Measurements from ENCODE around the gene KAT7. TPM values are rescaled to one million over a fixed set of nuclear protein-coding genes. Genes with fewer than 3 reads are reported as not detected.
"Not testable (repeated sequence)": the region's sequence is repeated elsewhere in the genome, so short reads cannot be mapped to it uniquely, and the experiment has no call there.

Gene KAT7
- total RNA-seq, result 79.6 and 89.8 TPM in 2 replicates

GRCh38 chr17:49788478-49789242 is at the start of gene KAT7:
KAT7 (plus strand) TSS chr17:49788681; CDS start chr17:49788835, 154 bp downstream.
- intact Hi-C loops (cut with micrococcal nuclease), result loop anchor here (1.0 to 2.0 kb wide), 12 partner anchors 24 to 896 kb away; partner anchors contain the start of genes ATP5MC1, FAM117A, PDK2 and SPOP

DNA sequence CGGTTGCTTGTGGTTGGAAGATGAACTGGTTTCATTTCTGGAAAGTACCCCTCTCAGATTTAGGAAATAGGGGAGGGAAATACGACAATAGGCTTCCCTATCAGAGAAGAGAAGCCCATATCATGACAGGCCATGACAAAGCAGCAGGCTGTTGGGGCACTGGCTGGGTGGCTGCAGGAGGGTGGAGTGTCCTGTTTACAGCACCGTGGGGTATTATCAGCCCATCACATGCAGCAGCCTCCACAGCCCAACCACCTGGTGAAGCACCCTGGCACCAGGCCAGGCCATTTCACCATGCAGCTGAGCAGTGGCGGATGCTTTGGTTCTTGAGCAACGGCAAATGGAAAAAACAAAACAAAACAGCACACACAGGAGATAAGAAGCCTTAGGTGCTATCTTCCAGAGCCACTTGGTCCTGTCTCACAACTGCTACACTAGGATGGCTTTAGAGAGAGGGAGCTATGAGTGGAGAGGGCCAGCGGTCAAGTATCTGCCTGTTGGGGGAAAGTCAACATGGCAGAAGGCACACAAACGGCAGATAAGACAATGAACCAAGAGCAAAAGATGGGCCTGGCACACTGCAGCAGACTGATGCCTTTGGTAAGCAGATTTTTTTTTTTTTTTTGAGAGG is 48.7 kb upstream of the KAT7 start:
- intact Hi-C loops (cut with micrococcal nuclease), result loop anchor here (1.0 to 2.0 kb wide), 8 partner anchors 9 to 547 kb away; partner anchors contain the start of genes FAM117A, KAT7, SPOP and ZNF652

DNA sequence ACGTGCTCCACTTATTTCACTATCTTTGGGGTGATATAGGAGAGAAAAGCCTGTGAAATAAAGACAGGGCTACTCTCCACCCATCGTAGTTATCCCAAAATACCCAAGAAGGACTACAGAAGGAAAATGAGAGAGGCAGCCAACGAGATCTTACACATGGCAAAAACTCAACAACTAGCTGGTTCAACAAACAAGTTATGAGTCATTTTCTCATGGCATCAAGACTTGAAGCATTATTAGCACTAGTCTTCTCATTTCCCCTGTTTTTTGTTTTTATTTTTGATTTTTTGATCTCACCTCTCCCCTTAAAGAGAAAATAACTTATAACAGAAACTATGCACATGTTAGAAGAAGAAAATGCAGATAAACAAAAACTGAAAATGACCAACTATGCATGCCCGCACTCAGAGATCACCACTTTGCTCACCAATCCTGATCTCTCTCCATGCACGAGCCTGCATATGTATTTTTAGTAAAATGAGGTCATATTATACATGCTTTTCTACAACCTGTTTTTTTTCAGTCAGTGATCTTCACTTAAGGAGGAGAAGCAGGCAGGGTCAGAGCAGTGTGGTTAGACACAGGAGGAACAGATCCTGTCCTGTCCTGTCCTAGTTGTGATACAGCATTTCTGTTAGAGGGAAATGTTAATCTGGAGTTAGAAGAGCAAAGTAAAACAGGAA is 47.3 kb upstream of the KAT7 start:
- intact Hi-C loops (cut with micrococcal nuclease), result loop anchor here (2.0 kb wide), 1 partner anchor 110 kb away; no protein-coding TSS in a partner anchor

DNA sequence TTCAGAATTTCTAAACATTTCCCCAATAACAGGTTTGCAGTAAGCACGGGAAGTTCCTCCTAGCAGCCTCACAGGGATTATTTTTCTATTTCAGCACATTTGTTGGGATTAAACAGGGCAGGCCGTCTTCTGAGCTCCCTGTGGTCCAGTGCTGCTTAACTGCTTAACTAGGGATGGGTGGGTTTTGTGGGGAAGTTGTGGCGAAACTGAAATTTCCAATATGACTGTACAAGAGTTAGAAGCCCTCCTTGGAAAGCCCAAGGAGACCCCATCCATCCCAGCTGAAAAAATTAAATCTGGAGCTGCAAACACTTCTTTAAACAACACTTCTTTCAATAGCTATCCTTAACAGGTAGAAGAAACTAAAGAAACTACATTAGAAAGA is 46.8 kb upstream of the KAT7 start:
- intact Hi-C loops (cut with micrococcal nuclease), result loop anchor here (2.0 kb wide), 1 partner anchor 109 kb away; no protein-coding TSS in a partner anchor

GRCh38 chr17:49742166-49742638 is 46.3 kb upstream of the KAT7 start:
- intact Hi-C loops (cut with micrococcal nuclease), result no loop called here

DNA sequence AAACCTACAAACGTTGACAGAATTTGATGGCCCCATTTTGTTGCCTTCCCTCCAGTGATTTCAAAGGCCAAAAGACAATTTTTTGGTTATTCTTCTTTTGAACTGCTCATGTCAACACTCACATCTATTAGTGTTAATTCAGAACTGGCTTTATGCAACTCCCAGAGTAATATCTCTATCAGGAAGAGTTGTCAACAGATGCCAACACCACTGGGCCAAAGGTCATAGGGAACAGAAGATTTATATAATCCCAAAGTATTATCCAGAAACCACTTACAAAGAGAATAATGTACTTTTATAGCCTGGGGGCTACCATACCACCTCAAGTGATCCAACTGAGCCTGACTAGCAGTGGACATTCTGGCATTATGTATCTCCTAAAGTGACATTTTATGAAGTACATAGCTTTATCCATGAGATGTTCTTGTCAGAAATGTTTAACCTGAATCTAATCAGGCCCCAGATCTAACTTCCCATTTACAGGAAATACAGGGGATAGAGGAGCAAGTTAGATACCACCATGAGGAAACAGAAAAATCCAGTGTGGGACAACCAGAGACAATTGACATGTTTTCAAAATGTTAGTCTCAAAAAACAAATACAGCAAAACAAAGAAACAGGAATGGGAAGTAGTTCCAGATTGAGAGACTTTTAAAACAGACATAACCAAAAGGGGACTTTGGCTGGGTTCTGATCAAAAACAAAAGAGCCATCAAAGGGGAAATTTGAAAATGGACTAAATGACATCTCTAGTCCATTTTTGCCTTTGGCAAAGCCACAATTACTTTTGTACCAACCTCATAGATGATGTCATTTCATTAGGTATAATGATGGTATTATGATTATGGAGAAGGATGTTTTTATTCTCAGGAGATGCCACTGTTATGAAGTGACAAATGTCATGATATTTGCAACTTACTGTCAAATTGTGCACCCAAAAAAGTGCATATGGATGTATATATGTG is 43.0 kb upstream of the KAT7 start:
- intact Hi-C loops (cut with micrococcal nuclease), result no loop called here

DNA sequence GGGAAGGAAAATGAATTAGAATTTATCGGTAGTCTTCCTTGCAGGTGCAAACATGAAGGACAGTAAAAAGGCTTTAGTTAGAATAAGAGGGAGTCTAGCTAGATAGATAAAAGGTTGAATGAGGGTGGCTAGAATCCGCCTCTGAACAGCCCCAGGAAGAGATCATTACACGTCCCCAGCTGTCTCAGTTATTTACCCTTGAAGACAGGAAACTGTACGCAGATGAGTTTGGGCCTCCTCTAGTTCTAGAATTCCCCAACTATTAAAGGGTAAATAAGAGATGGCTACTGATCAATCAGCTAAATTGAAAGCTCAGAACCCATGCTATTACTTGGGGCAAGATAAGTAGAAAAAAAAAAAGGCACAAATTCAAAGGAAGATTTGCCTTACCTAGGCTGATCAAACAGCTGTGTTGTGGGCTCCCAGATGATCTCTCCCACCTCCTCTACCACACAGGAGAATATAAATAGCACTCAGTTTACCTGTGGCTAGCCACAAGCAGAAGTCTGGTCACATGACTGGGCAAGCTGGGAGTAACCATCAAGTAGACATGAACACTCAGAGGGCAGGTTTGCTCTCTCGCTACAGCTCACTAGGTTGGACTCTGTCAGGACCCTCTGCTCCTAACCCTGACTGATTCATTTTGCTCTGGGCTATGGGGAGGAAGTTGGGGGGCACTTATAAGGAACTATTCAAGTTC is 41.5 kb upstream of the KAT7 start:
- intact Hi-C loops (cut with micrococcal nuclease), result no loop called here

- intact Hi-C loops (cut with micrococcal nuclease), result loop anchor here (1.0 to 2.0 kb wide), 3 partner anchors 8 to 41 kb away; partner anchors contain the start of genes FAM117A and KAT7
These were observed 40.8 kb upstream of the KAT7 start for GRCh38 chr17:49747632-49748031.

DNA sequence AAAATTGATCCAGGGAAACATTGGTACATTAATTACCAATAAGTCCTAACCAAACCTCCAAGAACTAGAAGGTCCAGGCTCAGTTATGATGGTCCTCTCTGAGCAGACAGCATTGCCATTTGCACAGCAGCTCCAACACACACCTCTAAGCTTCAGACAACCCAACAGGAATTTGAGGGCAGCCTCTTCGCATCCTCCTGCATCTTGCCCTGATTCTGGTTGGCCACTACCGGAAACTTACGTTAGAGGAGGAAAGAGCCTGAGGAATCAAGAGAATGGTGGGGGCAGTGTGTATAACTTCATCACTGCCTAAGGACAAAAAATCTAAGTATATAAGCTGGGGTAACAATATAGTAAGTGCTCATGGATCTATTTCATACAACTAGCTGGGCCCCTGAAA is 40.3 kb upstream of the KAT7 start:
- intact Hi-C loops (cut with micrococcal nuclease), result loop anchor here (1.0 to 2.0 kb wide), 3 partner anchors 9 to 41 kb away; partner anchors contain the start of genes FAM117A and KAT7

GRCh38 chr17:49748791-49749190 is 39.7 kb upstream of the KAT7 start:
- intact Hi-C loops (cut with micrococcal nuclease), result loop anchor here (1.0 to 2.0 kb wide), 3 partner anchors 9 to 40 kb away; partner anchors contain the start of genes FAM117A and KAT7

- intact Hi-C loops (cut with micrococcal nuclease), result loop anchor here (2.0 kb wide), 1 partner anchor 39 kb away; the partner anchor contains the start of gene KAT7
These were observed 38.8 kb upstream of the KAT7 start for GRCh38 chr17:49749730-49750129.

DNA sequence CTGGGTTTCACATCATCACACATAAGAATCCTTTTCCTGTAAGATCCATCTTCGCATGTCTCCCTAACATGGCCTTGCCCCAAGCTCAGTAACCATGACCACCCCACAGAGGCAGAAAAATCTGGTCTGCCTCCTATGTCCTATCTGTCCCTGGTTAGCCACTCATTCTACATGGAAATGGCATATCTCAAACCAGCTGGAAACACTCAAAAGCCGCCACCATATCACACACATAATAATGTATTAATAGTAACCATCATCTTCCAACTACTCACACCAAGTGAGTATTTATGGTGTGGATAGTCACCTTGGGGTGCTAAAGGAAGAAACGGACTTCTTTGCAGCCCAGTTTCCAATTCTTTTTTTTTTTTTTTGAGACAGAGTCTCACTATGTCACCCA is 36.0 kb upstream of the KAT7 start:
- intact Hi-C loops (cut with micrococcal nuclease), result no loop called here

DNA sequence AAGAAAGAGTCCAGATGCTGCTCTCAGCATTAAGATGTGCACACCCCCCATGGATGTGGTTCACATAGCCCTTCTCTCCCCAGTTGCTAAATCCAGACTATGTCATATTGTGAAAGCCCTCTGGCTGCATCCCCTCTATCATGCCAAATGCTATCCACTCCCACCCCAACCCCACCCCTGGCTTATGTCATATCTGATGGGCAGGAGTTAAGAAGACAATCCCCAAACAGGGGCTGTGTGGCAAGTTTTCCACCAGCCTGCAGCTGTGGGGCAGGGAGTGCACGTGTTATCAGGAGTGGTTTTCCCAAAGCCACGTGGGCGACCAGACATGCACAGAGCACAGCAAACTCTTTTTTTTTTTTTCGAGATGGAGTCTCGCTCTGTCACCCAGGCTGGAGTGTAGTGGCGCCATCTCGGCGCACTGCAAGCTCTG is 34.5 kb upstream of the KAT7 start:
- intact Hi-C loops (cut with micrococcal nuclease), result no loop called here

DNA sequence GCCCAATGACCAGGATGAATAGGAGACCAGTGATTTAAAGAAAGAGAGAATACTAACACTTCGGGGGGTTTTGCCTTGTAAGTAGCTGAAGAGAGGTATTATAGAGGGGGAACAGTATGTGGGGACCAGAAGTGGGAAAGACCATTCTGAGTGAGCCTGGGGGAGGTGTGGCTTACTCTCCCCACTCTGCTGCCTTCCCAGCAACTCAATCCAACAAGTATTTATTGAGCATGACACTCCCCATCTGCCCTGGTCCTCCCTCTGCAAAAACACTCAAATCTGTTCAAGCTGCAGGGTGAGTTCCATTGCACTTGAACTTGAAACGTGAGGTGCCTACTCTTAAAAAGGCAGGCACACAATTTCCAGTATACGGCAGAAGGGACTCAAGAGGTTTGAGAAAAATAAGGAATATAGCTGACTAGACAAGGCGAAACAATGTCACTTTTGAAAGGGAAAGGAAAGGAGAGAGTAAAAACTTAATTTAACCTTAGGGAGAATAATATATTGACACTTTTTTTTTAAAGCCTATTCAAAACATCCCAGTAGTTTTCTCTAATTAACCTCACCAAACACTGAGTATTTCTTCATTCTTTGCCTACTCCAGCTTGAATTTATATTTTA is 32.7 kb upstream of the KAT7 start:
- intact Hi-C loops (cut with micrococcal nuclease), result no loop called here

- intact Hi-C loops (cut with micrococcal nuclease), result no loop called here
These were observed 31.9 kb upstream of the KAT7 start for GRCh38 chr17:49756323-49757150.

DNA sequence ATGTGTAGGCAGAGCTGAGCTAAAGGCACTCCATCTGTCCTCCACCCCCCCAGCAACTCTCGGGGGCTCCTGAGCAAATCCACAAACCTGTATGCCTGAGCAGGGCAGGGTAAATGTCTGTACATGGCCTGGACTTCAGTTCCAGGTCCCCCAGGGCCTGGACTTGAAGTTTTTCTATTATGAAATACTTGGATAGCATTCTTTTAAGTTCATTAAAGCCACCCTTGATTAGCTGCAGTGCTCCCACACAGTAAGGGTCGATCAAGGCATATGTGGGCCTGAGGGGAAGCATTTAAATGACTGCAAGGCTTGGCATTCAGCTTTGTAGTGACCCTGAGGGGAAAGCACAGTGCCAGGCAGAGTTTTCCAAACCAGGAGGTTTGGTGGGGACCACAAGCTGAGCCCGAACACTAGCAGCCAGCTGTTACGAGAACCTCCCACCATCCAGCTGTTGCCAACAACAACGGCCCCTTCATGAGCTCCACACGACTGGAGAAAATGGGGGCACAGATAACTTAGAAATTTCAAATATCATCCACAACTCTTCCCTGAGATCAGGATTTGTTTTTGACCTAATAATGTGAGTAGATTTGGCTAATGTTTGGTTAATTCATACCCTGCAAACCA is 31.2 kb upstream of the KAT7 start:
- intact Hi-C loops (cut with micrococcal nuclease), result no loop called here

DNA sequence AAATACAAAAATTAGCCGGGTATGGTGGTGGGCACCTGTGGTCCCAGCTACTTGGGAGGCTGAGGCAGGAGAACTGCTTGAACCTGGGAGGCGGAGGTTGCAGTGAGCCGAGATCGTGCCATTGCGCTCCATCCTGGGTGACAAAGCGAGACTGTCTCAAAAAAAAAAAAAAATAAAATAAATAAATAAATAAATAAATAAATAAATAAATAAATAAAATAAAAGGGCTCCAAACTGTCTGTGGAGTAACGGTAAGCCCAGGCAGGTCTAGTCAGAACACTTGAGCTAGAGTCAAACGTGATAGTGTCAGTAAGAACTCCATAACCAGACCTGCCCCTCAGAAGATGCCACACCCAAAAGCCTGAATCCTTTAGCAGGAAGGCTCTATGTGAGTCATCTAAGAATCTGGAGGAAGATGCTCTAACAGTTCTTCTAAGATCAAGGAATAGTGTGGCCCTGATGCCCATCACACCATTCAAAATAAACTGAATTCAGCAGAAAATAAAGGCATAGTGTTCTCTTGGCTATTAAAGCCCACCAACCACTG is 29.9 kb upstream of the KAT7 start:
- intact Hi-C loops (cut with micrococcal nuclease), result not testable (repeated sequence)

GRCh38 chr17:49759203-49759602 is 29.3 kb upstream of the KAT7 start:
- intact Hi-C loops (cut with micrococcal nuclease), result no loop called here
